GM21737 (cell line): ENCODE results near the gene SLC35B4.

Experiments used
- ATAC-seq: cut with Tn5 transposase; IDR thresholded peaks from one replicate; pipeline ENCODE4 v1.9.1; 2021; ENCODE audit warnings: mild to moderate bottlenecking, moderate library complexity; ENCODE audit not compliant: unreplicated experiment

Gene SLC35B4

GRCh38 chr7:134316539-134317344 is at the start of gene SLC35B4:
Gene SLC35B4 (minus strand): TSS chr7:134316930. CDS start chr7:134316751, 179 bp downstream.
- ATAC-seq = peak; percentile 99

GRCh38 chr7:134366481-134366880 is 49.8 kb upstream of the SLC35B4 start:
- no peak for ATAC-seq

DNA sequence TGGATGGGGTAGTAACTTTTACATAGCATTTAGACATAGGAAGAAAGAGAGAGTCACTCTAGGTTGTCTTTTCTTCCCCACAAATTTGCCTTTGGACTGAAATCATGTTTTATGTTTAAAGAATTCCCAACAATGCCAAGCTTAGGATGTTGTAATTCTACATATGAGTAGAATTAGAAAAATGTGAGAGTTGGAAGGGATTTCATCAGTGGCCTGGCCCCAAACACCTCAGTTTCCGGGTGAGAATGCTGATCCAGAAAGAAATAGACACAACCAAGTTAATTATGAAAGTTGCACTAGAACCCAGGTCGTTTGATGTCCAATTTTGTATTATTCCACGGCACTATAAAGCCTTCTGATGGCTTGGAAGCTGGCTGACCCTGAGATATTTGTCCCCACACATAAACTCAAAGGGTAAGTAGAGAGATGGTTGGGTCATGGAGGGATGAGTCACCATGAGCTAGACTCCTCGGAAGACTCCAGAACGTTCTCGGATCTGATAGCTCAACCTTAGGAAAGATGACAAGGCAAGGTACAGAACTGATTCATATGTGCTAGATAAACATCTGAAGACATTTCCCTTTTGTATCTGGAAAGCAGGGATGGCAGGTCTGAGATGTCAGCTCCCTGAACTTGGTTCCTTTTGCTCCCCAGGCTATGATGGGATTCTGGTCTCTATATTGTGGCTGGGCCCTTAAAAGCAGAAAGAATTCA is 48.8 kb upstream of the SLC35B4 start:
- no peak for ATAC-seq

DNA sequence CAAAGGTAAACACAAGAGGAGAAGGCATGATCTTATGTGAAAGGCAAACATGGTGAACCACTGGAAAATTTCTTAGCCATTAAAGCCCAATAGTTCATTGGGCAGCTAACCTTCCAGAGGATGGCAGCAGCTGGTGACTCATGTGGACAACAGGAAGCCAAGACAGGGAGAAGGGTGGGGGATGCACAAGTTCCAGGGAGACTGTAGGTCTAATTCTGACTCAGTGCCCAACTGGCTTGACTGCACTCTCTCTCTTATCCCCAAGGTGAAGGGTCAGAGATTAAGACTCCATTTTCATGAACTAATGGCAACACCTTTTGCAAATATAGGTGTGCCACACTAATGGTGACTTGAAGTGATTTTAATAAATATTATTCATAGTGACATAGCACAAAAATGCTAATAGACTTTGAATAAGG is 47.9 kb upstream of the SLC35B4 start:
- no peak for ATAC-seq

DNA sequence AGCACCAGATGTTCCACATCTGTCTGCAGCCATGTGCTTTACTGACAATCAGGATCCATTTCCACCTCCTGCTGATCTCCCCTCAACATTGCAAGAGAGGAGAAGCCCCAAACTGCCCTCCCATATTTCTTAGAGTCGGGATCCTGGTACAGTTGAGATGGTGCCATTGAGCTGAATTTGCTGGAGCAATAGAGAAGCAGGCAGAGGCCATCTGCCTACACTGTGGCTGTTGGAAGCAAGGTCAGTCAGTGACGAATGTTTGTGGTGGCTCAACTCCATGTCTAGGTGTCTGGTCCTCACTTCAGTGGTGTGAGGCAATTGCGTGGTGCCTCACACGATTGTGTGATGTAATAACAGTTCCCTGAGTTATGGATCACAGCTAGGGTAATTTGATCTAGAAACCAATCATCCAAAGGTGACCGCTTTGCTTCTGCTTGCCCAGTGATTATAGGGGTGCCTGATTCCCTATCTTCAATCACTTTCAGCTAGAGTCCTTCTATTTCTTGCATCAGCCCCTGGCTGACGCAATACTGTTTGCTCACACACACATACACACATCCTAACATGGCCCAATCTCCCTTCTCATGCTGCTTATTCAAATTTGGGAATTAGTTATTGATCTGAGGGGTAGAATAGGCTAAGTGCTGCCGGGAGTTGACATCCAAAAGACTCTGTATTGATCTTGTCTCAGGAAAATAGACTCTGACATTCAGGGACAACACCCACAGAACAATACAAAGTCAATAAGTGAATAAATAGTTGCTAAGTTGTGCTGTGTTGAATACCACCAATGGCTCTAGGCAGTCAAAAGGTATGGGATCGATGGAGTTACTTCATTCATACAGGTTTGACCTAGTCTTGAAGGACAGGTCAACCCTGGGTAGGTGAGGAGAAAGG is 46.1 kb upstream of the SLC35B4 start:
- ATAC-seq = no peak

GRCh38 chr7:134359787-134360432 is 43.2 kb upstream of the SLC35B4 start:
- no peak for ATAC-seq

DNA sequence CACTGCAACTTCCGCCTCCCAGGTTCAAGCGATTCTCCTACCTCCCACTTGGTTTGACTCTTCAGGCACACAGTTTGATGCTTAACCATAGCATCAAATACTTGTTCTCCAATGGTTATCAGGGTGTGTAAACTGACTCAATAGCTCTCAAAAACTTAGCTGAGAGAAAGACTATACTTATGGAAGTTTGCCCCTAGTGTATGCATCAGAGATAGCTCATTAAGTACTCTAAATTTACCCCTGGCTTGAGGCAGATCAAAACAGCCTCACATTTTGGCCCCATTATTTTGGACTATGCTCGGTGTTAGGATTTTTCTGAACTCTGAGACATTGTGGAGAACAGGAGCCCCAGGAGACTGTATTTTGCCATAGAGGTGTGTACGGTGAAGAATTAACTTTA is 40.8 kb upstream of the SLC35B4 start:
- no peak for ATAC-seq

GRCh38 chr7:134356421-134356936 is 39.7 kb upstream of the SLC35B4 start:
- no peak for ATAC-seq

DNA sequence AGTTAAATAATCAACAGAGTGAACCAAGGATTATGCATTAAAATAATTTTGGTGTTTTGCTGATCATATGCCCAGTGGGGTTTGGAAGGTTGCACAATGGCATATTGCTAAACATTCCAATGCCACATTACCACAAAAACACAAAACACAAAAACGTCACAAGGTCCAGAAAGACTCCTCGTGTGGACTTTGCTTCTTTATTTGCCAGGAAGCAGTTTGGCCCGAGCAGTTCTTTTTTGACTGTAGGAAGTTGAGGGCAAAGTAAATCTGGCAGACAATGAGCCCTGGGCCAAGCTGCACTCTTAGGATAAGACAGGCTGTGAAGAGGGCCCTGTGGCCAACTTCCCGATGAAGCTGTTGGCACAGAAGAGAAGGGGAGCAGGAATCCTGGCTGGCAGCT is 39.2 kb upstream of the SLC35B4 start:
- ATAC-seq = no peak

- ATAC-seq = no peak
Measured at GRCh38 chr7:134355004-134355525, 38.3 kb upstream of the SLC35B4 start.

GRCh38 chr7:134353411-134353810 is 36.7 kb upstream of the SLC35B4 start:
- no peak for ATAC-seq

DNA sequence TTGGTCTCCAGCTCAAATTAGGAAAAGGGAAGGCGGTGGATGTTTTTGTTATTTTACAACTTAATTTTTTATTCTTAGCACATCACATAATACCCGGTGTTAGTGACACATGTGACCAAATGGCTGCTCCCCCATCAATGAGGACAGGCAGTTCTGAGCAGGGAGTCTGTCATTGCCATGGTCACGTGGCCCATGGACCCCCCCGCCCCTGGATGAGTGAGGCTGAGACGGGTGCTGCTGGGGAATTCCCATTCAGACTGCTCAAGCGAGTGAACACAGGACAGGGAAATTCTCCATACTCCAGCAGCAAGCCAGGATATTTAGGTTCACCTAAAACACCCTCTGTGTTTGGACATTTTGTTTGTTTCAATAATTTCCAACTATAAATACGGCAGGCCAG is 34.7 kb upstream of the SLC35B4 start:
- no peak for ATAC-seq

GRCh38 chr7:134350709-134351108 is 34.0 kb upstream of the SLC35B4 start:
- no peak for ATAC-seq

- no peak for ATAC-seq
Measured at GRCh38 chr7:134347567-134347966, 30.8 kb upstream of the SLC35B4 start.

DNA sequence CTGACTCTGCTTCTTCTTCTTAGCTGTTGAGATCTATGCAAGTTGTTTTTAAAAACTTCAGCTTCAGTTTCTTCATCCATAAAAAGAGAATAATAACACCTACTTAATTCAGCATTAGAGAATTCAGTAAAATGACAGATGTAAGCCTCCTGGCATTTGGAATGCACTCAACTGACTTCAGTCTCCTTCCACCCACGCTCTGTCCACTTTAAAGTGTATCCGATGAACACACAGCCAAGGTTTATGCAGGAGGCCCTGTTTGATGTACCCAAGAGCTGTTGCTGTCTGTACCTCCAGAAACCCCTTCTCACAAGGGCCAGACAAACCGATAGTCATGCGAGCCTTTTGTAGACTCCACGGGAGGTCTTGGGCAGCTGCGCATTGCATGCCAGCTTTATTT is 27.1 kb upstream of the SLC35B4 start:
- ATAC-seq = no peak

GRCh38 chr7:134343136-134343535 is 26.4 kb upstream of the SLC35B4 start:
- ATAC-seq = no peak

DNA sequence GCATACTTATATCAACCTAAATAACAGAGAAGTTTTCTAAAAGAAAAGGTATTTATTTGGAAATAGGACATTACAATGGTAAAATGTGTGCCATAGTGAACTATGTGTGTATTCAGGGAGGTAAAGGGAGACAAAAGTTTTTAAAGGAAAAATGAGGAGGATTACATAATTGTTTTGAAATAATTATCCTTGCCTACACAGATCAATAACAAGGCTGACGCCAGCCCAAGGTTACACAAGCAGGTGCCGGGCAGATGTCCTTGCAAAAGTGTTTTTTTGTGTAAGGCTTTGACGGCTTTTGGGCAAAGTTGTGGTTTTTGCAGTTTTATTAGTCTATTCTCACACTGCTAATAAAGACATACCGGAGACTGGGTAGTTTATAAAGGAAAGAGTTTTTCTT is 22.7 kb upstream of the SLC35B4 start:
- no peak for ATAC-seq

DNA sequence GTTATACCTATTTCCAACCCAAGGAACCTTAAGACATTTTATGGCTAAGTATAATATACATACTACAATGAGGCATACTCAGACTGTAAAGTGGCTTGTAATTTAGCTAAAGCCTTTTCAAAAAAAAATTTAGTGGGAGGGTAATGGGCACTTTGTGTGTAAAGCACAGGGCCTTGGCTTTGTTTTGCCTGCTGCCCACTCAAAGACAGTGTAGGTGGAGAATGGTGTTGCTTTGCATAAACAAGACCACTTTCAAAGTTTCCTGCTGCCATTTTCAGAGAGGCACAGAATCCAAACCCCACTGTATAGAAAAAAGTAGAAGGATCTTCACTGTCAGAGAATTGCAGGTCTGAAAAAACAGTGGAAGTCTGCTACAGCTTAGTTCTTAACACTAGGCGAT is 21.2 kb upstream of the SLC35B4 start:
- no peak for ATAC-seq

GRCh38 chr7:134334408-134334807 is 17.7 kb upstream of the SLC35B4 start:
- ATAC-seq = no peak

- no peak for ATAC-seq
Measured at GRCh38 chr7:134333943-134334342, 17.2 kb upstream of the SLC35B4 start.
